ENCODE measurements around the gene RPS13.
A peak's percentile ranks its signal among the peaks of the same experiment; 100 is the strongest.
"Not testable (repeated sequence)": the region's sequence is repeated elsewhere in the genome, so short reads cannot be mapped to it uniquely, and the experiment has no call there.

RPS13 gene

DNA sequence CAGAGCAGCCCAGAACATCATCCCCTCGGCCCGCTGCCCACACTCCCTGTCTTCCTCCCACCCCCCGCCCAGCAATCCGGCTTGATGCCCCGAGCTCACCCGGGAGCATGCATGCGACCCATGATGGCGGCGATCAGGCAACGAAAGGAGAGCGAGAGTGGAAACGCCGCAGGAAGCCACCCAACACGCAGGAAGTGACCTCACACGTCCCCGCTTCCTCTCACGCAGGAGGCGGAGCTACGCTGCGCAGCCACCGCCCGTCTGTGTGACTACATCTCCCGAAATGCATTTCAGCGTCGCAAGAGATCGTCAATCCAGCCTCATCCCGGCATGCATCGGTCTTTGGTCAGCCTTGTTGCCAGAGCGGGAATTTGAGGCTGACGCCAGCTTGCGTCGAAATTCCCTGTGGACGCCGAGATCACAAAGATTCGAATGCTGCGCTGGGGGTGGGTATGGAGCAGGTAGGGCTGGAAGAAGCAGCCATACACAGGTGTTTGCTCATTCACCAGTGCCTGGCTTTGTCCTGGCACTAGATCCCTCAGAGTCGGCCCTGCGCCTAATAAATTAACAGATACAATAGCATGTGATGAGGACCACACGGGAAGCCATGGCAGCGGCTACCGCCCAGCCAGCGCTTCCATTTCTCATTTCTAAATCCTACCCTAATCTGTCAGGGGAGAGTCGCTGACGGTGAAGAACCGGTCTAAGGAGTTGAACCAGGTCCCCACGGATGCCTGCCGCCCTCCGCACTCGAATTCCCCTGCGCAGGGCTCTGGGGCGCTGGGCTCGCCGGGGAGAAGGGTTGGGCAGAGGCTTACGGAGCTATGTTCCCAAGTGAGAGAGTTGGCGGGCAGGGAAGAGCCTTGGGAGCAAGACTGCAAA lies at the start of gene RPS13:
RPS13 (minus strand) TSS at position 148 of the 882 bp plus-strand sequence; CDS start at position 122, 26 bp downstream.
- DNase-seq (ENCODE audit: low read depth, low spot score), result peak; percentile 99

DNA sequence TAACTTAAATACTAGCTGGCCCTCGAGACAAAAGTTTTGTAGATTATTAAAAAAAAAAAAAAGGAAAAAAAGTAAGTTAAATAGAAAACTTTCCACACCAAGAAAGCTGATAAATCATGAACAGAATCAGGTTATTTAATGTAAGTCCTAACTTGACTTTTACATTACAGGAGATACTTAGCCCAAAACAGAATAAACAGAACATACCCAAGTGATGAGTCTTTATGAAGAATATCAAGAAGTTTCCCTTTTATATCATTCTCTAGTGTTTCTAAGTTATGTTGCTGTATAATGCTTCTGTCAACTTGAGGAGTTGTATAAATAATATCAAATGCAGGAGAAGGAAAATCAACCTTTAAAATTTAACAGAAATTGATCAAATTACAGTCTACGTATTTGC lies 44.5 kb upstream of the RPS13 start:
- no peak for DNase-seq (ENCODE audit: low read depth, low spot score)

DNA sequence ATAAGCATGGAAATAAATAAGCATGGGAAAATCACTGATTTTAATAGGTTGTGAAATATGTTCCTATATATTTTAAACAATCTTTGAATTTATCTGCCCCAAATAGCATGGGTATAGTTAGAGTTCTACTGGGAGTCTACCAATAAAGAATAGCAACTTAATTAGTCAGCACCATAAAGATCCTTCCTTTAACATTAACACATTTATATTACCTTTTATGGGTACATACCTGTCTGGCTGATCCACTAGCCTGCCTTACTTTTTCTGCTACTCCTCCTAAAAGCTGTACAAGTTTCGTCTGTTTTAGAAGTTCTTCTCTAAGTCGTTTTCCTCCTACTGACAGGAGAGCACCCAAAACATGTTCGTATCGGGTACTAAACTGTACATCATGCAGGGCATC lies 39.8 kb upstream of the RPS13 start:
- DNase-seq (ENCODE audit: low read depth, low spot score), result no peak

- no peak for DNase-seq (ENCODE audit: low read depth, low spot score)
Measured at GRCh38 chr11:17116117-17116516, 38.6 kb upstream of the RPS13 start.

- not testable (repeated sequence) for DNase-seq (ENCODE audit: low read depth, low spot score)
Measured at GRCh38 chr11:17107745-17108144, 30.3 kb upstream of the RPS13 start.

GRCh38 chr11:17105404-17106040 lies 28.1 kb upstream of the RPS13 start:
- not testable (repeated sequence) for DNase-seq (ENCODE audit: low read depth, low spot score)

DNA sequence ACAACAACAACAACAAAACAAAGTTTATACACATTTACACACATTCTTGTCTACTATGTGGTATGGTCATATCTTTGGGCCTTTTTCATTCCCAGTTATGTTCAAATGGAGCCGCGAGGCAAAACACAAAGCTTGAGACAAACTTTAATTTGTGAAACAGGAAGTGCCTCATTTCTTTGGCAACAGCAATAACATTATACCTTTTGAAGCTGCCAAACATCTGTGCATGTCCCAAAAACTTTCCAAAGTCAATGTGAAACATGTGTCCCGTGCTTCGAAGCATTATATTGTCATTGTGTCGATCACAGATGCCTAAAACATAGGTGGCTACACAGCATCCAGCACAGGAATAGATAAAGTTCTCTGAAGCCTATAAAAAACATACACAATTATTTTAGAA lies 25.0 kb upstream of the RPS13 start:
- DNase-seq (ENCODE audit: low read depth, low spot score), result no peak

DNA sequence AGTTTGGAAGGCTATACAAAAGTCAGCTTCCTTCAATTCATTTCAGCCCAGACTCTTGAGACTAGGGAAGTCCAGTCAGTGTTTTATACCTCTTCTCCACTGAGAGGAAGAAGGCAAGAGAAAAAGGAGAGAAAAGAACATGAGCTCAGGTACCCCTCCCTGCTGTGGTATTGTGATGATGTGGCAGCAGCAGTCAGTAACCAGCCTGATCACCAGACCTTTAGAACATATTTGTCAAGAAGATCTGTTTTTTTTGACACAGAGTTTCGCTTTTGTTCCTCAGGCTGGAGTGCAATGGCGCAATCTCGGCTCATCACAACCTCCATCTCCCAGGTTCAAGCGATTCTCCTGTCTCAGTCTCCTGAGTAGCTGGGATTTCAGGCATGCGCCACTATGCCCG lies 21.2 kb upstream of the RPS13 start:
- no peak for DNase-seq (ENCODE audit: low read depth, low spot score)

DNA sequence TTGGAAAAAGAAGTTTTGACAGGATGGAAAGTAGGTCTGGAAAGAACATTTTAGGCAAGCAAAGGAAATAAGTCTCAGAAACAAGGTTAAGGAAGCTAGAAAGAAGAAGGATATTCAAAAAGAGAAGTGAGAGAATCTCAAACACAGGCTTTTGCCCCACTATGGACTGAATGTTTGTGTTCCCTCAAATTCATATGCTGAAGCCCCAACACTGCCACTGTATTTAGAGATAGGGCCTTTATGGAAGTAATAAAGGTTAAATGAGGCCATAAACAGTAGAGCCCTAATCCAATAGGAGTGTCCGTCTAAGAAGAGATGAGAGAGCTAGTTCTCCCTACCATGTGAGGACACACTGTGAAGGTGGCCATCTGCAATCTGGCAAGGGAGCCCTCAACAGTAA lies 20.6 kb upstream of the RPS13 start:
- DNase-seq (ENCODE audit: low read depth, low spot score), result no peak

- not testable (repeated sequence) for DNase-seq (ENCODE audit: low read depth, low spot score)
Measured at GRCh38 chr11:17085976-17086375, 8.5 kb upstream of the RPS13 start.

GRCh38 chr11:17077240-17077519 lies 287 bp downstream of the RPS13 start:
- DNase-seq (ENCODE audit: low read depth, low spot score), result no peak

GRCh38 chr11:17076517-17077239 lies 789 bp downstream of the RPS13 start:
- no peak for DNase-seq (ENCODE audit: low read depth, low spot score)

- no peak for DNase-seq (ENCODE audit: low read depth, low spot score)
Measured at GRCh38 chr11:17075506-17075905, 2.0 kb downstream of the RPS13 start.

DNA sequence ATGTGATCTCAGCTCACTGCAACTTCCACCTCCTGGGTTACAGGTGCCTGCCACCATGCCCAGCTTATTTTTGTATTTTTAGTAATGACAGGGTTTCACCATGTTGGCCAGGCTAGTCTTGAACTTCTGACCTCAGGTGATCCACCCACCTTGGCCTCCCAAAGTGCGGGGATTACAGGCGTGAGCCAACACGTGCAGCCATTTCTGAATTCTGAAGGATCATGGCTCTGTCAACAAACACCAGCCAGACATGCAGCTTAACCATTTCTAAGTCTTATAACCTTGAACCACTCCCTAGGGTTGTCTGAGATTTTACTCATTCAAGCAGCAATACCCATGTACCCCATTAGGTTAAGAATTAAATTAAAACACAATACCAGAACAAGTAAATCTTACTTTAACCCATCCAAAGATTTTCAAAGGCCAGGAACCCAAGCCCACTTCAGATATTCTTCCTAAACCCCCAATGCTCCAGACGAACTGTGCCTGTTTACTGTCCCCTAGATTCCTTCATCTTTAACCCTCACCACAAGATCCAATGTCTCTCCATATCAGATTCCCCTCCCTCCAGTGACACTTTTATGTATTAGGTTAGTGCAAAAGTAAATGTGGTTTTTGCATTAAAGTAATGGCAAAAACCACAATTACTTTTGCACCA lies 4.0 kb downstream of the RPS13 start:
- DNase-seq (ENCODE audit: low read depth, low spot score), result no peak

DNA sequence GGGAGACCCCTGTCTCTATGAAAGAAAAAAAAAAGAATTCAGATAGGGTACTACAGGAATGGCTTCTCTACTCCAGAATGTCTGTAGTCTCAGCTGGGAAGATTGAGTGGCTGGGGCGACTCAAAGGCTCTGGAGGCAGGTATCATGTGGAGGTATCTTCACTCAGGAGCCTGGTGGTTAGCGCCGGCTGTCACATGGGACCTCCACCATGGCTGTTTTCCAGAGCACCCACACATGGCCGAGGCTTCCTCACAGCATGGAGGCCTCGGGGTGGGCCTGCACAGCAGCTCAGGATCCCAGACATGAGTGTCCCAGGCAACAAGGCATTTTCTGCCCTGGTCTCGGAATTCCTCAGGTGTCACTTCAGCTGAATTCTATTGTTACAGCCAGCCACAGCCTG lies 10.1 kb downstream of the RPS13 start:
- DNase-seq (ENCODE audit: low read depth, low spot score), result no peak

GRCh38 chr11:17066691-17067090 lies 10.8 kb downstream of the RPS13 start:
- no peak for DNase-seq (ENCODE audit: low read depth, low spot score)

DNA sequence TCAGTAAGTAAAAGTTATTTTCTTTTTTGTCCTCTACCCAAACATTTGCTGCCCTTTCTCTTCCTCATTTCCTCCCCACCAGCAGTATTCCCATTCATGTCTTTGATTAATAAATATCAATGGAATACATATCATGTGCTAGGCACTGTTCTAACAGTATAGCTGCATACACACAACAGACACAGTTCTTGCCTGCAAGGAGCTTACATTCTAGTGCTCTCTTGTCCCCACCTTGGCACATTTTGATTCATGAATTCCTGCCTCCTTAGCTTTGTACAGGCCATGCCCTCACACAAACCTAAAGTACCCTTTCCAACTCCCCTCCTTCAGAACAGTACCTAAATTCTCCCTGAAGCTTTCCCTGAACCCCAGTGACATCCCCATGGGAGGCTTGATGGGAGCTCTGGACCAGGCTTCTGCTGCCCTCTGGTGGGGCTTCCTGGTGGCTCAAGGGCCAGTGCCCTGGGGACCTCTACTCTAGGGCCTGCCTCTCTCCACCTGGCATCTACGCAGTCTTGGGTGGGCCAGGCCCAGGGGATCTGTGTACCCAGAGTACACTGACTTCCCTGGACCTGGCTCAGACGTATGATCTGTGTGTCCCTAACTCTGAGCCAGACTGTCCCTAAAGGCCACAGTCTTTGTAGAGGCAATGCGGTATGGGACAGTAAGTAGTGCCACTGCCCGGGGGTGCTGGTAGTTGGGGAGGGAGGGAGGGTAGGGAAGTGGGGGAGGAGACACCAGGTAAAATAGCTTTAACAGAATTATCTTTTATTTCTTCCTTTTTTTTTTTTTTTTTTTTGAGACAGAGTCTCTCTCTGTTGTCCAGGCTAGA lies 14.1 kb downstream of the RPS13 start:
- no peak for DNase-seq (ENCODE audit: low read depth, low spot score)

DNA sequence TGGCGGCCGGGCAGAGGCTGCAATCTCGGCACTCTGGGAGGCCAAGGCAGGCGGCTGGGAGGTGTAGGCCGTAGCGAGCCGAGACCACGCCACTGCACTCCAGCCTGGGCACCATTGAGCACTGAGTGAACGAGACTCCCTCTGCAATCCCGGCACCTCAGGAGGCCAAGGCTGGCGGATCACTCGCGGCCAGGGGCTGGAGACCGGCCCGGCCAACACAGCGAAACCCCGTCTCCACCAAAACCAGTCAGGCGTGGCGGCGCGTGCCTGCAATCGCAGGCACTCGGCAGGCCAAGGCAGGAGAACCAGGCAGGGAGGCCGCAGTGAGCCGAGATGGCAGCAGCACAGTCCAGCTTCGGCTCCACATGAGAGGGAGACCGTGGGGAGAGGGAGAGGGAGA lies 26.3 kb downstream of the RPS13 start:
- not testable (repeated sequence) for DNase-seq (ENCODE audit: low read depth, low spot score)

GRCh38 chr11:17048491-17048890 lies 29.0 kb downstream of the RPS13 start:
- DNase-seq (ENCODE audit: low read depth, low spot score), result not testable (repeated sequence)

DNA sequence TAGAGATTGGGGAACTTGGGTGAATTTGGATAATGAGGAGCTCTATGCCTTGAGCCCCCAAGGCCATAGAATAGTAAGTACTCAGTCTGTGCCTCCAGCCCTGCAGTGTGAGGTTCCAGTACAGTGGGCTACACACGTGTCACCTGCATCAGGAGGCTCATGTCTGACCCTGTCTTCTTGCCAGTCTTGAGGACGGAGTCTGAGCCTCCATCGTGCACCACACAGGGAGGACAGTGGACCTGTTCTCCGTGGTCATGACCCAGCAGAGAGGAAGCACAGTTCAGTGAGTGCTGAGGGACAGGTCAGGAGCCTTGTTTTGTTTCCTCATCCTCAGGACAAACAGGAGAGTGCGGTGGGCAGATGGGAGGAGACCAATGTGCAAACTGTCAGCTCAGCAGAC lies 30.8 kb downstream of the RPS13 start:
- no peak for DNase-seq (ENCODE audit: low read depth, low spot score)

All from iPS DF 19.7 (cell line).